Melanocyte of skin (primary cell): ENCODE results near the gene LAMB2. TPM values are rescaled to one million over a fixed set of nuclear protein-coding genes. Genes with fewer than 3 reads are reported as not detected.

Experiments used
- small RNA-seq, 2 donors: library from RNA; depleted of rRNA; stranded (forward); fragments of <200 nt; gene quantifications; one replicate each; pipeline ENCODE3, GENCODE V24; 2012
- total RNA-seq, 2 donors: library from RNA; depleted of rRNA; stranded (reverse); fragments of >200 nt; gene quantifications; 2 replicates each; pipeline ENCODE4 v1.2.3, GENCODE V29; 2012

LAMB2 gene
- 100 to 1,000 TPM; 162 to 180 TPM for total RNA-seq

DNA sequence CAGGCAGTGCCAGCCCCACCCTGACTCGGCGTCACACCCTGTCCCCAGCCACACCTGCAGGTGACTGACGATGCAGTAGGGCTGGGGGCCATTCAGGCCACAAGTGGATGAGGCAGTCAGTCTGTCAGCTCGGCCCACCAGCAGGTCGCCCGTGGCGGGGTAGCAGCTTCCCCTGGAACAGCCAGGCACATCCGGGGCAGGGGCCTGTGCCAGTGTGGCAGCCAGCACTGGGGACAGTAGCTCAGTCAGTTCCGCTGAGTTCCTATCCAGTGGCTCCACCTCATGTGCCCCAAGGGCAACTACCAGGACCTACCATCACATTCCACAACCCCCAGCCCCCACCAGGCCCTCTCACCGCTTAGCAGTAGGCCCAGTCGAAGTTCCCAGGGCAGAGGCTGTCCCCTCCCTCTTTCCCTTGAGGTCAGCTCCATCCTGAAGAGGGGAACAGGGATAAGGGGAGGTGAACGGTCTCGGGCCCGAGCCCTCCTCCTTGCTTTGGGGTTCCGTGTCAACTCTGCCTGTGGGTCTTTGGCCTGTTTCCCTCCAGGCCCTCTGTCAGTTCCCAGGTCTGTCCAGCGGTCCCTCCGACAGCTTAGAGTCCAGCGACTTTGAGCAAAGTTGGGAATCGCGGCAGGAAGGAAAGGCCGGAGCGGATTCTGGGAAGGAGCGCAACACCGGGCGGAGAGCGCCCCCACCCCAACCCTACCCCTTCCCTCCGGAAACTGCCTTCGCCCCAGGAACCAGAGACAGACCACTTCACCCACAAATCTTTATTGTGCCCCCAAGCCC, at the start of gene LAMB2:
TSS of gene LAMB2 (minus strand) at position 614 of the 789 bp plus-strand sequence. CDS start at position 431, 183 bp downstream.

DNA sequence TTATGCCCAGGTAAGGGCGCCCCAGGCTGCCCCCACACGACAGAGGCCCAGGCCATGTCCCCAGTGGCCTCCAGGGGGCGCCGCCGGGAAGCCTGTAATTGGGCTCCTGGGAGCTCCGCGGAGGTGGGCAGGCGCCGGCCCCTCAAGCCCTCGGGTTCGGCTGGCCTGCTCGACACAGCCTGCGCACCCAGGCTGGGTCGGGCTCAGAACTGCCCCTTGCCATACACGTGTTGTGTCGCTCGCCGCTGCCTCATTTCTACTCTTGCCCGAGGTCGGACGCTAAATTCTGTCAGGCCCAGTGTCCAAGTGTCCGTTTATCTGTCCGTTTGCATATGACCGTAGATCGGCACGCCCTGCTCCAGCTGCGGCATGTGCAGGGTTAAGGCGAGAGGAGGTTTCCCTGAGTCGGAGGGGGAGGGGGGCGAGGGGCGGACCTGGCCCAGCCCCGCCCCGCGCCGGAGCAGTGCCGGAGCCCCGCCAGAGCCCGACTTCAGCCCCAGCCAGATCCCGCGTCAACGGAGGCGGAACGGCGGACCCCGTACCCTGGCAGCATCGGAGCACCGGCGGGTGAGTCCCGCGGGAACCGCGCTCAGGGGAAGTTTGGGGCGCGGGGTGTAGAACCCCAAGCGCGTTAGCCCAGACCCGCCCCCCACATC, 38.4 kb upstream of the LAMB2 start, which contains the start of gene KLHDC8B:
TSS of gene KLHDC8B (plus strand) at position 480 of the 656 bp plus-strand sequence. CDS start 1,172 bp downstream, outside the sequence.

DNA sequence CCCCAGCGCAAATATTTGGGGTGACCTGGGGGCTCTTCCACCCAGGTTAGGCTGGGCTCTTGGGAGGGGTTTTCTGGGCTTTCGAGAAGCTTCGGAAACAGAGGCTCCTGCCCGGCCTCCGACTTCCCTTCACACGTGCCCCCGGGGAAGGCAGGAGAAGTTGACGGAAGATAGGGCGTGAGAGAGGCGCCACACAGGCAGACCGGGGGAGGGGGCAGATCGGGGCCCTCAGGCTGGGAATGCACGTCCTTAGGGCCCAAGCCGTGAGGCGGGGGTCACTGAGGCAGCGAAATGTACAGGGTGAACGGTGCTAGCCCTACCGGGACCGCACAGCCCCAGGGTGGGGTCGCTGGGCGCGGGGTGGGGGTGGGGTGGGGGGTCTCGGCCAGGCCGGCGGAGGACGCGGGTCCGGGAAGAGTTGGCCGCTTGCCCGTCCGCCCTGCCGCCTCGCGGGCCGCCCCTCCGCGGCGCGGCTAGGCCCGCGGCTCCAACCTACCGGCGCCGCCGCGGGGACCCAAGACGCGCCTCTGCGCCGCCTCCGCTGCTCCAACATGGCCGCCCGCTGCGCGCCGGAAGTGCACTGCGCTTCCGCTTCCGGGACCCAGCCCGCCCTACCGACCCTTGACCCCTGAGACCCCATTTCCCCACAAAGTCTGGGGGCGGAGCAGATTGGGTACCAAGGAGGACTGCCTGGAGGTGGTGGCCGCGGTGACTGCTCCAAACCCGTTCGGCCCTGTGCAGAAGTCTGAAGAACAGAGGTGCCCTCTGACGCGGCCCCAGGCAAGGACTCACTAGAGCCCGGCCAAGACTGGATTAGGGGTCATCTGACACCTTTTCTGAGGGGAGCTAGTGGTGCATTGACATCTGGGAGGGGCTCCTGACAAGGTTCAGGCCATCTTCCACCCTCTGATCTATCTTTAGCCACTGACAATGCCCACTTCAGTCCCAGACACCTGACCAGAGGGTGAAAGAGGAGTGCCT, 33.2 kb upstream of the LAMB2 start, which contains the start of gene CCDC71:
TSS of gene CCDC71 (minus strand) at position 561 of the 981 bp plus-strand sequence. CDS start 2,123 bp downstream, outside the sequence.

DNA sequence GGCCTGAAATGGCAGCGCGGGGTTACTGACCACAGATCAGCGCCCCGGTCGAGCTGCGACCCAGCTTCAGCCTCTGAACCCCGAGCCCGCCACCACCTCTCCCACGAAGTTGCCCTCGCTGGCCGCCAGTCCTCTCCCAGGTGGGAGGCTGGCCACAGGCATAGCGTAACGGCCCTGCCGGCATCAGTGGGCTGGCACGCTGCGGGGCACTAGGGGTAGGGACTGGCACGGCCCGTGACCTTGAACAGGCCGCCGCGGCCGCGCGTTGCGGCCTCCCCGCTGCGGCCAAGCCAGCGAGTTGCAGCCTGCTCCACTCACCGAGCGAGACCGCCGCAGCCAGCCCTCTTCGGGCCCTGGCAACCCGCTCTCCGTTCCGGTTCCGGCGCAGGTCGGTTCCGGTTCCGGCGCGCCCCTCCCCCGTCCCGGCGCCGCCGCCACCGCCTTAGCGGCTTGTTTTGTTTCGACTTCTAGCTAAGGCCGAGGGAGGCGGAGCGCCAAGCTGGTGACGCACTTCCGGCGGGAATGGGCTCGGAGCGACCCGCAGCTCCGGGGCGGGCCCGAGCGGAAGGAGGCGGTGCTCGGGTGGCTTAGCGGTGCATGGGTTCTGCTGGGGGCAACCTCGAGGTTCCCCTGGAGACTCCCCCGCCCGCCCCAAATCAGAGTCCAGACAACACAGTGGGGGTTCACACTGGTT, 12.3 kb downstream of the LAMB2 start, which contains the start of gene USP19:
TSS of gene USP19 (minus strand) at position 386 of the 694 bp plus-strand sequence. CDS start 1,678 bp downstream, outside the sequence.

DNA sequence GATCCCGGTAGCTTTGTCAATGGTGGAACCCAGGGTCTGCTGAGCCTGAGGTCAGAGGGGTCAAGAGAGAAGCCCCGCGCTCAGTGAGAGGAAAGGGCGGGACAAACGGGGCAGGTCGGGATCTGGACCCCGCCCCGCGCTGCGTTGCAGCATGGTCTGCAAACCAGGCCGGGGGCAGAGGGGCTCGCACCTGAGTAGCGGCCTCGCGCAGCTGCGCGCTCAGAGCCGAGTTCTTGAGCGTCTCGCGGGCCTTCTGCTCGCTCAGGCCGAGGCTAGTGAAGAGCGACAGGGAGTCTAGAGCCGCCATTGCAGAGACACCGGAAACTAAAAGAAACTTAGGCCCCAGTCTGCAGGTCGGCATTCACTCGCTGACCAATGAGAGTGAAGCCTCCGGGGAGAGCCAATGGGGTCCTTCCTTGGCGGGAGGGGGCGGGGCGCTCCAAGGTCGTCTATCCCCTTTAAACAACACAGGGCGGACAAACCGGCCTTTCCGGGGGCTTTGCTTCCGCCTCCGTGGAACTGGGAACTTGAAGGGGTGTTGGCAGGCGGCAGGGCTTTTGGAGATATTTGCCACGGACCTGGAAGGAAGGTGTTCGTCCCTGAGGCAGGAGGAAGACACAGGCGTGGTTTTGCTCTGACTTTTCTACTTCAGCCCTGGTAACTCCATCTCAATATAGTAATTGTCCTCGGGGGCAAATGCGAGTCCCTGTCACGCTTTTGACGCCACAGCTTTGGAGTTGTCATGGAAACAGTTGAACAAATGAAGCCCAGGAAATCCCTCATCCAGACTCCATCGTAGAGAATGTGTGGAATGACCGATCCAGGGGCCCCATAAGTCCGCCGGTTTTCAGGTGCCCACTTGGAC, 28.2 kb downstream of the LAMB2 start, which contains the start of gene QARS1:
TSS of gene QARS1 (minus strand) at position 331 of the 865 bp plus-strand sequence. CDS start at position 307, 24 bp downstream.

DNA sequence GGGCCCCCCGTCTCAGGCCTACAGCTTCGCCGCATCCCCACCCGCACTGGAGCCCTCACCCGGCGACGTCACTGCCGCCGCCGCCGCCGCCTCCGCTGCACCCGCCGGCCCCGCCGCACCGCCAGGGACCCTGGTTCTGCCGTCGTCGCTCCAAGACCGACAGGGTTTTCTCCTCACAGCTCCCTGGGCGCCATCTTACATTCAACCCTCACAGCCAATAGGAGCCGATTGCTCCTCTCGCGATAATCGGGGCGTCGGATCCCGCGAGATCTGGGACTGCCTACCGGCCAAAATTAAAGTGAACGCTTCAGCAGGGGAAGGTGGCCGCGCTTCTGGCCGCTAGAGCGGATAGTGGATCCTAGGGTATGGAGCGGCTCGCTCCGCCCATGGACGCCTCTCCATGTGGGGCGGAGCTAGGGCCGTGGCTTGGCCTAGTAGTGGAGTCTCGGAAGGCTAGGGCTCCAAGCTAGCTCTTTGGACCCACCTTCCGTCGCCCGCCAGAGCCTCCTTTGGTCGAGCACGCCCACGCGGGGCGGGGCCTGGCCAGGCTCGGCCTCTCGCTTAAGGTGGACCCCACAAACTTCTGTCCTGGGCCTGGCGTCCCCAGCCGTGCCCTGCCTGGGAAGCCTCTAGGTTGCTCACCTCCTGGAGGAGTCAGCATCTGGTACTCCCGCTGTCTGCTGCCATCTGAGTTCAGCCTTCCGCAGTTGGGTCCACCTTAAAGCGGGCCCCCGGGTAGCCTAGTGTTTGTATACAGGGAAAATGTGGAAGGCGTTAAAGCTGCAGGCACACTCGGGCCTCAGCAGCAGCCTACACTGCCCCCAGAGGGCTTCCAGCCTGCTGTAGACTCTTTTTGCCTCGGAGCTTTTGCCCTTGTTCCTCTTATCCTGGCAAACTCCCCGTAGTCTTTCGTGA, 38.7 kb downstream of the LAMB2 start, which contains the start of gene QRICH1:
TSS of gene QRICH1 (minus strand) at position 219 of the 915 bp plus-strand sequence. CDS start 17,054 bp downstream, outside the sequence.

Small RNAs within 50 kb of the gene (small RNA-seq; reads per million reads assigned to genes)
- gene RN7SL182P = 0 reads per million in 2 donors

Other genes with a start within 250 kb of the LAMB2 start
- gene SLC25A20, start 234.2 kb downstream of the LAMB2 start, total RNA-seq = 10 to 100 TPM in 1 of 2 donors, 1 to 10 TPM in 1; 9.6 to 16.0 TPM
- gene ARIH2, start 214.2 kb downstream of the LAMB2 start, total RNA-seq = 10 to 100 TPM; 62.3 to 77.6 TPM
- gene P4HTM, start 142.8 kb downstream of the LAMB2 start, total RNA-seq = 10 to 100 TPM in 1 of 2 donors, 1 to 10 TPM in 1; 6.3 to 14.8 TPM
- 10 to 100 TPM; 52.0 to 52.9 TPM for gene WDR6, start 125.7 kb downstream of the LAMB2 start, total RNA-seq
- 10 to 100 TPM; 39.6 to 41.3 TPM for gene DALRD3, start 114.5 kb downstream of the LAMB2 start, total RNA-seq
- gene NDUFAF3, start 110.9 kb downstream of the LAMB2 start, total RNA-seq = 10 to 100 TPM; 60.2 to 62.9 TPM
- gene IMPDH2, start 103.7 kb downstream of the LAMB2 start, total RNA-seq = 100 to 1,000 TPM; 159 to 250 TPM
- 100 to 1,000 TPM; 117 to 144 TPM for gene QRICH1, start 39.0 kb downstream of the LAMB2 start, total RNA-seq
- 100 to 1,000 TPM; 192 to 261 TPM for gene QARS1, start 28.3 kb downstream of the LAMB2 start, total RNA-seq
- gene USP19, start 12.2 kb downstream of the LAMB2 start, total RNA-seq = 10 to 100 TPM; 44.4 to 47.3 TPM
- gene CCDC71, start 33.3 kb upstream of the LAMB2 start, total RNA-seq = 10 to 100 TPM; 25.1 to 27.3 TPM
- gene KLHDC8B, start 38.5 kb upstream of the LAMB2 start, total RNA-seq = 10 to 100 TPM; 12.7 to 23.3 TPM
- gene C3orf62, start 144.2 kb upstream of the LAMB2 start, total RNA-seq = 1 to 10 TPM; 2.3 to 2.4 TPM
- gene USP4, start 207.0 kb upstream of the LAMB2 start, total RNA-seq = 10 to 100 TPM; 13.8 to 16.3 TPM
- gene GPX1, start 225.3 kb upstream of the LAMB2 start, total RNA-seq = 100 to 1,000 TPM; 167 to 280 TPM